ENCODE results near the gene ZNF385B. TPM values are rescaled to one million over a fixed set of nuclear protein-coding genes. Genes with fewer than 3 reads are reported as not detected.

The ZNF385B gene
- total and polyA plus RNA-seq, 12 donors = 2.0 to 15.3 (median 8.4) TPM

GRCh38 chr2:179877601-179878364, 16.4 kb upstream of the ZNF385B start:
- H3K4me1 ChIP-seq (replicated peaks in 1 of 2) = peaks cover 0 to 16% of the 10 kb centered on the region in 2 donors
- no peaks in the 10 kb centered on the region for H3K27me3 ChIP-seq
- TF ChIP-seq, protein P1, sequence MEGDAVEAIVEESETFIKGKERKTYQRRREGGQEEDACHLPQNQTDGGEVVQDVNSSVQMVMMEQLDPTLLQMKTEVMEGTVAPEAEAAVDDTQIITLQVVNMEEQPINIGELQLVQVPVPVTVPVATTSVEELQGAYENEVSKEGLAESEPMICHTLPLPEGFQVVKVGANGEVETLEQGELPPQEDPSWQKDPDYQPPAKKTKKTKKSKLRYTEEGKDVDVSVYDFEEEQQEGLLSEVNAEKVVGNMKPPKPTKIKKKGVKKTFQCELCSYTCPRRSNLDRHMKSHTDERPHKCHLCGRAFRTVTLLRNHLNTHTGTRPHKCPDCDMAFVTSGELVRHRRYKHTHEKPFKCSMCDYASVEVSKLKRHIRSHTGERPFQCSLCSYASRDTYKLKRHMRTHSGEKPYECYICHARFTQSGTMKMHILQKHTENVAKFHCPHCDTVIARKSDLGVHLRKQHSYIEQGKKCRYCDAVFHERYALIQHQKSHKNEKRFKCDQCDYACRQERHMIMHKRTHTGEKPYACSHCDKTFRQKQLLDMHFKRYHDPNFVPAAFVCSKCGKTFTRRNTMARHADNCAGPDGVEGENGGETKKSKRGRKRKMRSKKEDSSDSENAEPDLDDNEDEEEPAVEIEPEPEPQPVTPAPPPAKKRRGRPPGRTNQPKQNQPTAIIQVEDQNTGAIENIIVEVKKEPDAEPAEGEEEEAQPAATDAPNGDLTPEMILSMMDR (IDR thresholded peaks at IDR 0.05) = no peak
- H3K4me3 ChIP-seq = no peak overlapping the region
- intact Hi-C loops (cut with DNase I) = no loop called here
- 89 to 92% (median 91%) methylated on average over 4 of the region's 4 CpGs for WGBS, 4 donors
- no peaks in the 10 kb centered on the region for H3K9me3 ChIP-seq (replicated peaks in 1 of 3)
- H3K27ac ChIP-seq = no peak overlapping the region
- no peak for DNase-seq
- no peaks in the 10 kb centered on the region for H3K36me3 ChIP-seq (replicated peaks in 1 of 2)

DNA sequence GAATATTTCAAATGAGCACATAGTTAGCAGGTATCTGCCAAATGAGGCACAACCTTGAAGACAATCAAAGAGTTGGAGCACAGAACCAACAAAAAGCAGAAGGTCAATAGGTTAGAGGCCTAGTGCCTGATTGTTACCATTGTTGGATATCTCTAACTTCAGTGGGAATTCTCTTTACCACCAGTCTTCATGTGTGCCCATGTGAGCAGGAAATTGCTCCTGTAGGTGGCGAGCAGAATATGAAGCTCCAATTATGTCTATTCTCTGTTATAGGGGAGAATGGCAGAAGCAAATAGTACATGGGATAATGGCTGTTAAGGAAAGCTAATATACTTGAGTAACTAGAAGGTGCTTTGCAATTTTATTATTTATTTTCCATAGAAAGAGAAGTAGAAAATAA, 14.9 kb upstream of the ZNF385B start:
- 85 to 90% (median 89%) methylated on average over 1 of the region's 1 CpG for WGBS, 4 donors
- DNase-seq = no peak

DNA sequence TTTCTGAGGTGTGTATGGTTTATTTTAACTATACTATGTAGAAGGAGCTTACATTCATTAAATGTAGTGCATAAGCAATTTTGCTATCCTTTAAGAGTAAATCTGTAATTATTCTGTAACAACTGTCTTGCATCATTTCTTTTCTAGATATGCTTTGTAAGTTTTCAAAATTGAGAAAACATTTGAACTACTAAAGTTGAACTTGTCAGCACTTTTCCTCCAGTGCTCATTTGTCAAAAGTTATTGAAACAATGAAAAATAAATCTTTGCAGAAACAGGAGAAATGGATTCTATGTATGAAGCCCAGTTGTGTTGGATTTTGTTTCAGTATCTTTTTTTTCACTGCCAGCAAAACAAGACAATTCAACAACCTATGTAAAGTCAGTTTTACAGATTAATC, 14.5 kb upstream of the ZNF385B start:
- H3K27ac ChIP-seq = no peak overlapping the region
- no peaks in the 10 kb centered on the region for H3K27me3 ChIP-seq
- TF ChIP-seq, protein P1 (IDR thresholded peaks at IDR 0.05) = no peak
- TF ChIP-seq POLR2A (IDR thresholded peaks at IDR 0.05) = no peak
- intact Hi-C loops (cut with DNase I) = no loop called here
- H3K36me3 ChIP-seq (replicated peaks in 1 of 2) = no peaks in the 10 kb centered on the region
- H3K9me3 ChIP-seq (replicated peaks in 1 of 3) = no peaks in the 10 kb centered on the region
- peaks cover 0 to 16% of the 10 kb centered on the region in 2 donors for H3K4me1 ChIP-seq (replicated peaks in 1 of 2)
- no peak for DNase-seq
- H3K4me3 ChIP-seq = no peak overlapping the region

More for the DNA sequence above, 14.9 kb upstream of the ZNF385B start:
- no peaks in the 10 kb centered on the region for H3K36me3 ChIP-seq (replicated peaks in 1 of 2)
- no peak overlapping the region for H3K27ac ChIP-seq
- H3K9me3 ChIP-seq (replicated peaks in 1 of 3) = no peaks in the 10 kb centered on the region
- H3K4me3 ChIP-seq = no peak overlapping the region
- intact Hi-C loops (cut with DNase I) = no loop called here
- TF ChIP-seq POLR2A (IDR thresholded peaks at IDR 0.05) = no peak
- TF ChIP-seq, protein P1 (IDR thresholded peaks at IDR 0.05) = no peak
- no peaks in the 10 kb centered on the region for H3K27me3 ChIP-seq
- H3K4me1 ChIP-seq (replicated peaks in 1 of 2) = peaks cover 0 to 16% of the 10 kb centered on the region in 2 donors

DNA sequence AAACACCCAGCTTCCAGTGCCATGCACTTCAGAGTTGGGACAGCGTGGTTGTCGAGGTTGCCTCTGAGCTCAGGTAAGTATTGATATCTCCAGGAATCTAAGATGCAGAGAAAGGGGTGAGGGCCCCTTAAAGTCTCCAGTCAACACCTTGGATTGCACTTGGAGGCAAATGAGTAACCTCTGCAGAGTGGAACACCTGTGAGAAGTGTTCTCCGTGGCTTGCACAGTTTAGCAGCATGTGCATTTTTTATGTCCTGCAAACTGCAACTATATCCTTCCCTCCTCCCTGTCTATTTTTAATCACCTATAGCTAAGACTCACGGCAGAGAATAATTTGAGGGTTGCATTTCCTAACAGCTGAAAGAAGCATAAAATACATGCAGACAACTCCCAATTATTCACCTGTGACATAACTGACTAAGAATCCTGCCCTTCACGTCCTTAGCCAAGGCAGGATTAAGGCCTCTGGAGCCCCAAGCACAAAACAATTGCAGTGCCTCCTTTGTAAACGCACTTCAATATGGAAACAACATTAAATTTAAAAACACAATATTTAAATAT, 1.6 kb upstream of the ZNF385B start:
- peaks cover 0 to 7% of the 10 kb centered on the region in 2 donors for H3K4me1 ChIP-seq (replicated peaks in 1 of 2)
- H3K4me3 ChIP-seq = no peak overlapping the region
- H3K9me3 ChIP-seq (replicated peaks in 1 of 3) = no peaks in the 10 kb centered on the region
- WGBS, 4 donors = 78 to 88% (median 85%) methylated on average over 6 of the region's 6 CpGs
- intact Hi-C loops (cut with DNase I) = no loop called here
- no peak overlapping the region for H3K27ac ChIP-seq
- DNase-seq = no peak
- H3K36me3 ChIP-seq (replicated peaks in 1 of 2) = no peaks in the 10 kb centered on the region
- TF ChIP-seq, protein P1 (IDR thresholded peaks at IDR 0.05) = no peak
- no peak for TF ChIP-seq POLR2A (IDR thresholded peaks at IDR 0.05)
- no peaks in the 10 kb centered on the region for H3K27me3 ChIP-seq

Measured in adrenal gland (tissue), 12 donors.